ENCODE measurements around the gene SND1.

DNA sequence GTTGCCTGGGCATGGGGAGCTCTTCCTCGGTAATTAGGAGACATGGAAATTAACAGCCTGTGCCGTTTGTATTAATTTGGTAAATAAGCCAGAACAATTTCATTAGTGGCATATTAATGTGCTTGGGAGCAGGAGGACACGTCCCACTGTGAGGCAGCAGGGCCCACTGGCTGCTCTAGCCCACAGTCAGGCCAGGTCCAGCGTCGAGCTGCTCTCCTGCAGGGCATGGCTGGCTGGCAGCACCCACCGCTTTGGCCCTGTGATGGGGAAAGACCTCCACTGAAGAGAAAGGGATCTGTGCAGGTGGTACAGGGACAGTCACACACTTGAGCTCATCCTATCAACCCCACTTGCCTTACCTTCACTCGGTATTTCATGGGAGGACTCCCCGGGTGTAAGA is 416.8 kb downstream of the SND1 start:
- TF ChIP-seq CTCF (IDR thresholded peaks at IDR 0.05) (no peak), POLR2A (IDR thresholded peaks at IDR 0.05) (no peak)
